Gastrocnemius medialis (tissue), 4 donors: ENCODE results near the gene CELF4. TPM values are rescaled to one million over a fixed set of nuclear protein-coding genes. Genes with fewer than 3 reads are reported as not detected.
A peak's percentile ranks its signal among the peaks of the same experiment; 100 is the strongest.

Experiments used
- ATAC-seq, 2 donors: fragments of 150-250 bp; one replicate each; pipeline ENCODE4 v1.9.1; 2016
- DNase-seq, 2 donors: peaks; one replicate each; pipeline ENCODE4 v3.0.0-alpha.2; 2019
- H3K27ac ChIP-seq, 4 donors: fragments of 200-600 bp; sonication (generic); 1 replicate in 1 of 4; 2 replicates in 3 of 4; pipeline ENCODE4 v1.5.1; 2016 to 2018; ENCODE audit warnings: mild to moderate bottlenecking in 2 of 4, moderate library complexity in 1 of 4
- H3K27me3 ChIP-seq, 3 donors: fragments of 200-600 bp; sonication (generic) in 2 of 3; 1 replicate in 1 of 3; 2 replicates in 2 of 3; pipeline versions ENCODE4 v1.5.1 to v1.6.0; 2016 to 2019; ENCODE audit warnings: mild to moderate bottlenecking in 1 of 3, moderate library complexity in 1 of 3
- H3K36me3 ChIP-seq, 2 donors: fragments of 200-600 bp; sonication (generic) in 1 of 2; one replicate each; pipeline ENCODE4 v1.5.1; 2017 to 2018
- H3K4me1 ChIP-seq, 2 donors: fragments of 200-600 bp; sonication (generic) in 1 of 2; one replicate each; pipeline ENCODE4 v1.5.1; 2016 to 2017; ENCODE audit warnings: mild to moderate bottlenecking in 2 of 2
- H3K4me3 ChIP-seq, 4 donors: fragments of 200-600 bp; sonication (generic) in 3 of 4; 1 replicate in 1 of 4; 2 replicates in 3 of 4; pipeline ENCODE4 v1.5.1; 2016 to 2019; ENCODE audit warnings: mild to moderate bottlenecking in 2 of 4
- H3K9me3 ChIP-seq, 3 donors: fragments of 200-600 bp; sonication (generic) in 2 of 3; 1 replicate in 1 of 3; 2 replicates in 2 of 3; pipeline ENCODE4 v1.5.1; 2016 to 2019
- CTCF ChIP-seq, 5 experiments: fragments of 450-650 bp in 3 of 5; fragments of 200-600 bp in 2 of 5; sonication (generic) in 2 of 5; IDR thresholded peaks in 4 of 5; conservative IDR thresholded peaks in 1 of 5; 1 replicate in 4 of 5; 2 replicates in 1 of 5; pipeline ENCODE4 v1.5.1; 2016 to 2019; ENCODE audit warnings: antibody characterized with exemption in 5 of 5, mild to moderate bottlenecking in 3 of 5, moderate library complexity in 3 of 5
- POLR2A ChIP-seq, 2 donors: fragments of 450-650 bp; IDR thresholded peaks; one replicate each; pipeline ENCODE4 v1.6.1; 2017; ENCODE audit warnings: antibody characterized with exemption in 2 of 2, mild to moderate bottlenecking in 2 of 2, moderate library complexity in 2 of 2
- in situ Hi-C, 4 donors: fragments of 200-750 bp; cut with MboI; loops; one replicate each; pipeline versions ENCODE4 v1.15.0 to v1.8.0; 2017; ENCODE audit warnings: low sequenced_read_pairs in 4 of 4
- intact Hi-C: fragments of 100-400 bp; cut with DNase I; formaldehyde crosslinking; loops from one replicate; pipeline ENCODE4 v1.15.1; 2023; ENCODE audit warnings: low total_unique reads
- total RNA-seq, 4 donors: library from RNA; depleted of rRNA; stranded (reverse); fragments of >200 nt; gene quantifications; one replicate each; pipeline versions ENCODE4 v1.1.0 to v1.2.3, GENCODE V29; 2016

The CELF4 gene
- total RNA-seq, 4 donors from 2014 or later: not detected

GRCh38 chr18:37395138-37395537 is 170.5 kb downstream of the CELF4 start:
- Histone ChIP-seq H3K27me3 (peaks cover 5 to 8% (median 7%) of the 10 kb centered on the region in 3 donors), H3K4me1 (peaks cover 0 to 3% of the 10 kb centered on the region in 2 donors), H3K9me3 (no peaks in the 10 kb centered on the region), H3K4me3 (no peak overlapping the region), H3K36me3 (no peaks in the 10 kb centered on the region), H3K27ac (no peak overlapping the region)
- no peak for TF ChIP-seq POLR2A (IDR thresholded peaks at IDR 0.05)
- TF ChIP-seq CTCF (IDR thresholded peaks at IDR 0.05 in 4 of 5, conservative IDR thresholded peaks at IDR 0.05 in 1 of 5): no peak
- DNase-seq (no peak), ATAC-seq (no peak)
- in situ Hi-C loops (no loop called here), intact Hi-C loops (no loop called here)

- H3K36me3 ChIP-seq: no peaks in the 10 kb centered on the region
- in situ Hi-C loops: no loop called here
- no peaks in the 10 kb centered on the region for H3K9me3 ChIP-seq
- TF ChIP-seq POLR2A (IDR thresholded peaks at IDR 0.05) (no peak), CTCF (IDR thresholded peaks at IDR 0.05 in 4 of 5, conservative IDR thresholded peaks at IDR 0.05 in 1 of 5) (no peak)
- H3K4me1 ChIP-seq: peaks cover 0 to 3% of the 10 kb centered on the region in 2 donors
- peak overlapping the region; percentile 32 to 51 (median 44) for H3K4me3 ChIP-seq
- peaks cover 5 to 8% (median 7%) of the 10 kb centered on the region in 3 donors for H3K27me3 ChIP-seq
- DNase-seq (no peak), ATAC-seq (no peak)
- intact Hi-C loops: no loop called here
- no peak overlapping the region for H3K27ac ChIP-seq
Measured at GRCh38 chr18:37394610-37394965, 171.0 kb downstream of the CELF4 start.

GRCh38 chr18:37393945-37394609 is 171.5 kb downstream of the CELF4 start:
- peak overlapping the region; percentile 32 to 51 (median 44) for H3K4me3 ChIP-seq
- peaks cover 5 to 8% (median 7%) of the 10 kb centered on the region in 3 donors for H3K27me3 ChIP-seq
- no peaks in the 10 kb centered on the region for H3K36me3 ChIP-seq
- H3K4me1 ChIP-seq: peaks cover 0 to 3% of the 10 kb centered on the region in 2 donors
- peak in 1 of 2 donors; percentile 18 for DNase-seq
- no peak for TF ChIP-seq CTCF (IDR thresholded peaks at IDR 0.05 in 4 of 5, conservative IDR thresholded peaks at IDR 0.05 in 1 of 5)
- TF ChIP-seq POLR2A (IDR thresholded peaks at IDR 0.05): no peak
- H3K27ac ChIP-seq: no peak overlapping the region
- in situ Hi-C loops (no loop called here), intact Hi-C loops (no loop called here)
- H3K9me3 ChIP-seq: no peaks in the 10 kb centered on the region
- ATAC-seq: peak in 1 of 2 donors; percentile 36

GRCh38 chr18:37393221-37393827 is 172.3 kb downstream of the CELF4 start:
- intact Hi-C loops (no loop called here), in situ Hi-C loops (no loop called here)
- Histone ChIP-seq H3K27me3 (peaks cover 5 to 8% (median 7%) of the 10 kb centered on the region in 3 donors), H3K27ac (no peak overlapping the region), H3K4me1 (peaks cover 0 to 3% of the 10 kb centered on the region in 2 donors), H3K4me3 (peak overlapping the region in 1 of 4 donors; percentile 51), H3K36me3 (no peaks in the 10 kb centered on the region), H3K9me3 (no peaks in the 10 kb centered on the region)
- no peak for ATAC-seq
- TF ChIP-seq POLR2A (IDR thresholded peaks at IDR 0.05) (no peak), CTCF (IDR thresholded peaks at IDR 0.05 in 4 of 5, conservative IDR thresholded peaks at IDR 0.05 in 1 of 5) (no peak)
- no peak for DNase-seq
